HG03565 (cell line): ENCODE results near the gene TMPRSS6.

ENCODE experiments used
- ATAC-seq: cut with Tn5 transposase; IDR thresholded peaks from one replicate; pipeline ENCODE4 v1.9.1; 2021; ENCODE audit warnings: mild to moderate bottlenecking, moderate library complexity; ENCODE audit not compliant: unreplicated experiment

The TMPRSS6 gene

DNA sequence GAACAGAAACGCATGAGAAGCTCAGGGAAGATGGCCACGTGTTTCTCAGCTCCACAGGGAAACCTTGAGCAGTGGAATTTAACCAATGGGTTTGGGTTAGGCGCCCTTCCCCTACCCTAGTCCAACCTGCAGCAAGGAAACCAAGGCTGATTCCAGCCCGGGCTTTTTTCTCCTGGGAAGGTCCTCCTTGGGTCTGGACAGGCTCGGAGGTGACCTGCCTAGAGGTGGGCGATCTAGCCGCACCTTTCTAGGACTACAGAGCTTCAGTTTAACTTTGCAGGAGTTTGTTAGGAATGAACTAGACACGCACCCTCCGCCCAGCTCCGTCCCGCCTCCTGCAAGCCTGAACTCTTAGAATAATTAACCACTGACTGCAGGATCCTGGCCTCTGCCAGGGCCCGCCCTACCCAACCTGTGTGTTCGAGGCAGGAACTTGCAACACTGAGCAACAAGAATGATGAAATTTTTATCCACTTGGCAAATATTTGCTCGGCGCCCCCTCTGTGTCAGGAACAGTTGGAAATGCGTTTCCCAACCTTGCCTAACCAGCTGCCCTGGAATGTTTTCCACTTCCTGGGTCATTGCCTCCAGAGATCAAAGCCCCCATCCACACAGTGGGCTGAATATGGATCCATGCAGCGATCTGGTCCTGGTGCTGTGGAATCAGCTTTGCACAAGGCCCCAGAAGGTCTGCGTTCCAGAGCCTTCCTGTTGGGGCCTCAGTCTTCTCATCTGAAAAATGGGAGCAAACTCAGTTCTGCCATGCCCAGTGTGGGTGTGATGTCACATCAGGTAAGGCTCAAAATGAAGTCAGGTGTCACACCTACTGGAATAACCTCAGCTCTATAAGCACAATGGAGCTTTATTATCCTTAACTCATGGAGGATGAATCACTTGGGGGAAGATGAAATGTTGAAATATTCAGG, 76.7 kb downstream of the TMPRSS6 start:
- ATAC-seq, result no peak

DNA sequence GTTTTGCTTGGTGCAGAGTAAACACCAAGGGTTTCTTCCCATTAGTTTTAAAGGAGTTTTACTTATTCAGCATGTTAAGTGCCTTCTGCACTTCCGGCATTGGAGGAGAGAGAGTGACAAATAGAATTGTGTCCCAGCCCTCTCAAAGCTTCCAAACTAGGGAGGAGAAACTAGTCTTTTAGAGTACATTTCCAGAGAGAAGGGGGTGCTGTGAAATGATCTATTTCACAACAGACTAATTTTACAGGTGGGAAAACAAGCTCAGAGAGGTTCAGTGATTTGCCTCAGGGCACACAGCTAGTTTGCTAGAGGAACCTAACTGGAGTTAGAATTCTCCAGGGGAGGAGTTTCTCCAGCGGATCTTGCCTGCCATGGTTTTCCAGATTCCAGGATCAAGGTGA, 77.4 kb downstream of the TMPRSS6 start:
- ATAC-seq, result no peak

DNA sequence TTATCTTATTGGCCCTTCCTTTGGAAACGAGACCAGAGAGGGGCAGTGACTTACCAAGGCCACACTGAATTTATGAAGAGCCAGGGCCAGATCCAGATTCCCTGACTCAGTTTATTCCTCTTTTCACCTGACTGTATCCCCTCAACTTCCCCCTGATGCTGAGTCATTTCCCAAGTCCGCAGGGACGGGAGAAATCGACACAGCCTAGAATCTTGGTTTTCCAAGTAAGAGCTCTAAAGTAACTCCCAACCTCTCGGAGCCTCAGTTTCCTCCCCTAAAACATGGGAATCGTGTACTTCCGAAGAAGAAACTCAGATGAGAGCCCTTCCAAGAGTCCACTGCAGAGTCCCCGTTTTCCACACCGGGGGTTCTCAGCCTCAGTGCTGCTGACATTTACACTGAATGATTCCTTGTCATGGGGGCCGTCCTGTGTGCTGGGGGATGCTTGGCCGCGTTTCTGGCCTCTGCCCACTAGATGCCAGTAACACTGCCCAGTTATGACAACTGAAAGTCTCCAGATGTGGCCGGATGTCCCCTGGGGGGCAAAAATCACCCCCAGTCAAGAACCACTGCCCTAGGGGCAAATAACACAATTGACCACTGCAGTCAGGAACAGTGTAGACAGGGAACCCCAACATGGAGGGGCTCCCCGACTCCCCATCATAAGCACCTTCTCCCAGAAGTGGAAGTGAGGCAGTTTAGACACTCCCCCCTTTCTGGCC, 78.8 kb downstream of the TMPRSS6 start:
- no peak for ATAC-seq

DNA sequence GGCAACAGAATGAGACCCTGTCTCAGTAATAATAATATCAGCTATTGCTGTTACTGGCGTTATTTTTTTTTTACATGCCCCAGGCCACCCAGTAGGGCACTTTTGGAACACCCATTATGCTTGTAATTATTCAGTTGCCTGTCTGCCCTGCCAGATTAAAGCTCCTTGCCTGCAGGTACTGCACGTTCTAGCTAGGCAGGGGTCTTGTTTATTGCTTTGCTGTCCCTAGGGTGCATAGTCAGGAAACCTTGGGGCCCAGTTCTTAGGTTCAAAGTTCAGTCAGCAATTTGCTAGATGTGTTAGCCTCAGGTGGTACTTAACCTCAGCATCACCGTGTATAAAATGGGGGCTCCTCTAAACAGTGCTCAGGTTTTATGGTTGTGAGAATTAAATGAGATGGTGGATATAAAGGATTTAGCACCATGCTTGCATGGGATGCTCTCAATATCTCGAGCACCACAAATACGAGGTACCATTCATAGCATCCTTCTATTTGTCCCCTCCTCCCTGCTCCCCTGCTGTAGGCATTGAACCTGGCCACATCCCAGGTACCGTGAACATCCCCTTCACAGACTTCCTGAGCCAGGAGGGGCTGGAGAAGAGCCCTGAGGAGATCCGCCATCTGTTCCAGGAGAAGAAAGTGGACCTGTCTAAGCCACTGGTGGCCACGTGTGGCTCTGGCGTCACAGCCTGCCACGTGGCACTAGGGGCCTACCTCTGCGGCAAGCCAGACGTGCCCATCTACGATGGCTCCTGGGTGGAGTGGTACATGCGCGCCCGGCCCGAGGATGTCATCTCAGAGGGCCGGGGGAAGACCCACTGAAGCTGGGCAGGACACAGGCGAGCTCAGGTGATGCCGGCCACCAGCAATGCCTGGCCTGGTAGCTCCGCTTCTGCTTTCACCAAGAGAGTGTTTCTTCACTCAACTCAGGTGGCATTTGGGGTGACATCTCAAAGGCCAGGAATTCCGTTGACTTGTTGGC, 80.5 kb downstream of the TMPRSS6 start:
- ATAC-seq, result no peak

DNA sequence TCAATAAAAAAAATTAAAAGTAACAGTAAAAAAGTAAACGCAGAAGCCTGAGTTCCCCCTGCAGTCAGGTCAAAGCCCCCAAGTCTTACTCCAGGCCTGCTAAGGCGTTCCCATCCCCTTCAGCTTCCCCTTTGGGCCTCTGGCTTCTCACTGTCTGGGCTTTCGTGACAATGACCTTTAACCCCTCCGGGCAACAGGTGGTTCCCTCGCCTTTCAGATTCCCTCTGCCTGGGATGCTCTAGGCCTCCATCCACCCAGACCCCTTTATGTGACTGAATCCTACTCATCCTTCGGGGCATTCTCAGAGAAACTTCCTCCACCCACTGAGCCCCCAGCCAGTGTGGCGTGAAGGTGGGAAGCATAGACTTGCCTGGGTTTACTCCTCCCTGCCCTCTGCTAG, 82.0 kb downstream of the TMPRSS6 start:
- ATAC-seq, result no peak

DNA sequence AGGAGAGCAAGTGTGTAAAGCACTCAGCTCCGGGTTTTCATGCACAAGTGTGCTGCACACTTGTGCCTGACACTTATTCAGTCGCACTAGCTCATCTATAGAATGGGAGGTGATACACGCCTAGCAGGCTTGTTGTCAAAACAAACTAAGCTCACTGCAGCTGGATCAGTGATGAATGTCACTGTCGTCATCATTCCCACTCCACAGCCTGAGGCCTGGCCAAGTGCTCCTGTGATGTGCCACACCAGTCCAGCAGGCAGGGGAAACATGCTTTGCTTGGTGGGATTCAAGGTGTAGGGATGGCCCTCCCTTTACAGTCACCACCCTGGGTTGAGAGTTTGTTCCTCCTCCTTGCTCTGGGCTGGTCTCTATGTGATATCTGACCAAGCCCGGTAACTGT, 83.2 kb downstream of the TMPRSS6 start:
- no peak for ATAC-seq

DNA sequence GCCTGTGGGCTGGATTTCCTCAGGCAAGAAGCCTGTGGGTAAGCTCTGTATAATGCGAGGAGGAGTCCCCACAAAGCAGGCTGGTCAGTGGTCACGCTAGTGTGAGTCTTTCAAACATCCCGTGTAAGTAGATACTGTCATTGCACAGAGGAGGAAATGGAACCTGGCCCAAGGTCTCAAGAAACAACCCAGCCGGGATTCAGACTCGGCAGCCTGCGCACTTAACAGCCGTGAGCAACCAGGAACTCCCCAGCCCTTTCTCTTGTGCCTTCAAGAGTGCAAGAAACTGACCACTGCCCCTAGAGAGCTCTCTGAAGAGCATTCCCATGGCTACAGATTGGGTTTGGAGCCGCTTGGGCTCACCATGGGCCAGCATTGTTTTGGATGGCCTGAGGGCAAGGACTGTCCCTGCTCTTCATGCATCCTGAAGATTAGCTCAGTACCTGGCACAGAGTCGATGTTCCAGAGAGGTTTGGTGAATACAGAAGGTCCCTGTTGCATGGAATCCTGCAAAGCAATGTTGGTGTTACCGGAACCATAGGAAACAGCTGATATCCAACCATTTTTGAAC, 83.9 kb downstream of the TMPRSS6 start:
- ATAC-seq, result no peak

DNA sequence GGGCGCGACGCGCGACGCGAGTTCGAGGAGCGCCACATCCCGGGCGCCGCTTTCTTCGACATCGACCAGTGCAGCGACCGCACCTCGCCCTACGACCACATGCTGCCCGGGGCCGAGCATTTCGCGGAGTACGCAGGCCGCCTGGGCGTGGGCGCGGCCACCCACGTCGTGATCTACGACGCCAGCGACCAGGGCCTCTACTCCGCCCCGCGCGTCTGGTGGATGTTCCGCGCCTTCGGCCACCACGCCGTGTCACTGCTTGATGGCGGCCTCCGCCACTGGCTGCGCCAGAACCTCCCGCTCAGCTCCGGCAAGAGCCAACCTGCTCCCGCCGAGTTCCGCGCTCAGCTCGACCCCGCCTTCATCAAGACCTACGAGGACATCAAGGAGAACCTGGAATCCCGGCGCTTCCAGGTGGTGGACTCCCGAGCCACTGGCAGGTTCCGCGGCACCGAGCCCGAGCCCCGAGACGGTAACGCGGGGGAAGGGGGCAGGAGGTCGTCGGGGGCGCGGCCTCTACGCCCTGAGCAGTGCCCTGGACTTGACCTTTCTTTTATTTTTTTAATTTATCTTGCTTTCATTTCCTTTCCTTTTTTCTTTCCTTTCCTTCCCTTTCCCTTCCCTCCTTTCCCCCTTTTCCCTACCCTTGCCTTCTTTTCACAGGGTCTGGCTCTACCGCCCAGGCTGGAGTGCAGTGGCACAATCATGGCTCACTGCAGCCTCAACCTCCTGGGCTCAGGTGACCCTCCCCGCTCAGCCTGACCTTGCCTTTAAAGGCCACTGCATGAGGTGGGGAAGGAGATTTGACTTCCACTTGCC, 85.0 kb downstream of the TMPRSS6 start:
- ATAC-seq, result no peak

DNA sequence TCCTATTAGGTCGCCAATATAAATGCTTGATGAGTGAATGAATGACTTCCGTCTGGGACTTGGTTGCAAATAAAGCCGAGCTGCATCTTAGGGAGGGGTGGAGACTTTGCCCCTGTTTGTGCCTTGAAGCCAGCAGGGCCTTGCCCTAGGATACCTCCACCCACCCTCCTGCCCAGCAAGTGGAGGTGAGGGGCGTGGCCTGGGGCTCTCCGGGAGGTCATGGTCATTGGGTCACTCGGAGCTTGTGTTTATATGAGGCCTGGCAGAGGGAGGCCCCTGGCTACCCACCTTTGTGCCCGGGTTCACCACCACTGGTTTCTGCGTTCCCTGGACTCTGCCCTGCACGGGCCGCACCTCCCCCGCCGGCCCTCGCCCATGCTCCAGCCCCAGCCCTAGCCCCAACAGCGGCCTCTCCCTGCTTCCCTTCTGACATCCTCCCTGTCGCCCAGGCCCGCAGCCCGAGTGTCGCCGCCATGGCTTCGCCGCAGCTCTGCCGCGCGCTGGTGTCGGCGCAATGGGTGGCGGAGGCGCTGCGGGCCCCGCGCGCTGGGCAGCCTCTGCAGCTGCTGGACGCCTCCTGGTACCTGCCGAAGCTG, 85.7 kb downstream of the TMPRSS6 start:
- no peak for ATAC-seq

DNA sequence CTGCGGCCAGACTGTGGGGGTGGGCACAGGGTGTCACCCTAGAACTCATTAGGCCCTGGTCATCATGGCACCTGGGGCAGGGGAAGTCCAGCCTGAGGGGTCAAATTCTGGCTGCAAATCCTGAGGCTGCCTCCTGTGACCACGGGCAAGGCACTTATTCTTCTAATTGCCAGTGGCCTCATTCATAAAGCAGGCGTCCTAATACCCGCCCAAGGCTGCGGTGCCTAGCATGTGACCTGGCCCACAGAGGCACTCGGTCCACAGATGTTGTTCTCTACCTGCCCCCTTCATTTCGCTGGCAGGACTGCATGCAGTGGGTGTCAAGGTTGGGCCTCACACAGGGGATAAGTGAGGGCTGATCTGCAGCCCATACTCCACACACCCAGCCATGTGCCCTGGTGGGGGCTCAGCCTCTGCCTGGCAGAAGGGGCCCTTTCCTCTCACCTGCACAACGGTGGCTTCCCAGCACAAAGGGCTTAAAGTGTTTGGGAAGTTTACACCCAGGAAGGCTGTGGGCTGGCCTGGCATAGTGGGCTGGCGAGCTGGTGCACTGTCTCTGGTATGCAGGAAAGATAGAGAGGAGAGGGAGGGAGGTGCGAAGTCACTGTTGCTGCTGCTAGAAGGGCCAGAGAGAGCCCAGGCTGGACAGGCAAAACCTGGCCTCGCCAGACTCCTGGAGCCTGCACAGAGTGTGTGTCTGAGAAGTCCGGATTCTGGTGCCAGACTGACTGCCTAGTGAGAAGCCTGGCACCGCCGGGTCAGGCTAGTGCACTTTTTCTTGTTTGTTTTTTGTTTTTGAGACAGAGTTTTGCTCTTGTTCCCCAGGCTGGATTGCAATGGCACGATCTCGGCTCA, 86.8 kb downstream of the TMPRSS6 start:
- ATAC-seq, result no peak

DNA sequence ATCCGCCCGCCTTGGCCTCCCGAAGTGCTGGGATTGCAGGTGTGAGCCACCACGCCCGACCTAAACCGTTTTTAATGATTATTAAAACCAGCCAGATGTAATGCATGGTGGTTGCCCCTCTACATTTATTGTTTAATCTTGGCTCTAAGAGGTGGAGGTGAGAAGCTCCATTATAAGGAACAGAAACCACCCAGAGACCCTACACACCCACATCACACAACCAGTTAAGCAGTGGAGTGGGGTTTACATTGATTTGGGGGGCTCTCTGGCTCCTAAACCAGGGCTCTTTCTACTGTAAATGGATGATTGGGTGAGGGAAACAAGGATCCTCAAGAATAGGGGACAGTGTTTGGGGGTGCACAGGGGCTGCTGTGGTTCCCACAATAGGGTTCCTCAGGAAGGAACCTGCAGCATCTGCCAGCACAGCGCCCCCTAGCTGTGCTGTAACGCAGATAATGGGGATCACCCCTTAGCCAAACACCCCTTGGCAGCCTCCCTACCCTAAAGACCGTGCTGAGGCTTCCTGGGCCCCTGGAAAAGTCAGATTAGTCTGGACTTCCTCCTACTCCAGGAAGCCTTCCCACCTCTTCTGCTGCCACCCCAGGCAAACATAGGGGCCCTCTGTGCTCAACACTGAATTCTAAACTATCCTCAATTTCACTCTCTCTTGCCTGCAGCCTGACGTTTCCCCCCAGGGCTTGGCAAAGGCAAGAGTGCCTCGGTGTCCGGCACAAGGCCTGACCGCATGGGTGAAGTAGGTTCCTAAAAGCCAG, 87.6 kb downstream of the TMPRSS6 start:
- no peak for ATAC-seq

DNA sequence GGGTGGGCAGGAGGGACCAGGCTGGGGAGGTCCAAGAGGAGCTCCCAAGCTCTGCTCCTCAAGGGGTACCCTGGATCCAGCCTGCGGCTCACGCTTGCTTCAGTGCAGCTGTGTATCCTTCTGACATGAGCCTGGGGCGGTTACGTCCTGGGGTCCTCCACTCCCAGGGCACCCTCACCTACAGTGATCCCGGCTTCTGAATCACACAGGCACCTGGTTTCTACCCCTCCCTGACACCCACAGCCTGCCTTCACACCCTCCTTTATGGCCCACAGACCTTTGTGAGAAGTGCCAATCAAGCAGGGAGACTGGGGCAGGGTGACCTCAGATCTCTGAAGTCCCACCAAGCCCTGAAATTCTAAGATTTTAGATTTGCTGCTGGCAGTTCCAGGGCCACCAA, 88.5 kb downstream of the TMPRSS6 start:
- no peak for ATAC-seq

DNA sequence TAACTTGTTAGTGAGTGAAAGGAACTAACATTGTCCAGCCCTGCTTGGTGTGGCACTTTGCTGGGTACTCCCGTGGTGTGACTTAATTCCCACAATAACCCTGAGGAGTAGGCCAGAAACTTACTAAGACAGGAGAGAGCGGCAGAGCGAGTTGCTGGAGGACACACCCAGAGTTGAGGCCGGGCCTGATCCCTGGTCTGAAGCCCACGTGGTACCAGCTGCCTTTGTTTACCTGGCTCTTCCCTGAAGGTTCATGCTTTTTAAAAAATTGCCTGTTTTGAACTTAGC, 89.4 kb downstream of the TMPRSS6 start:
- ATAC-seq, result no peak

DNA sequence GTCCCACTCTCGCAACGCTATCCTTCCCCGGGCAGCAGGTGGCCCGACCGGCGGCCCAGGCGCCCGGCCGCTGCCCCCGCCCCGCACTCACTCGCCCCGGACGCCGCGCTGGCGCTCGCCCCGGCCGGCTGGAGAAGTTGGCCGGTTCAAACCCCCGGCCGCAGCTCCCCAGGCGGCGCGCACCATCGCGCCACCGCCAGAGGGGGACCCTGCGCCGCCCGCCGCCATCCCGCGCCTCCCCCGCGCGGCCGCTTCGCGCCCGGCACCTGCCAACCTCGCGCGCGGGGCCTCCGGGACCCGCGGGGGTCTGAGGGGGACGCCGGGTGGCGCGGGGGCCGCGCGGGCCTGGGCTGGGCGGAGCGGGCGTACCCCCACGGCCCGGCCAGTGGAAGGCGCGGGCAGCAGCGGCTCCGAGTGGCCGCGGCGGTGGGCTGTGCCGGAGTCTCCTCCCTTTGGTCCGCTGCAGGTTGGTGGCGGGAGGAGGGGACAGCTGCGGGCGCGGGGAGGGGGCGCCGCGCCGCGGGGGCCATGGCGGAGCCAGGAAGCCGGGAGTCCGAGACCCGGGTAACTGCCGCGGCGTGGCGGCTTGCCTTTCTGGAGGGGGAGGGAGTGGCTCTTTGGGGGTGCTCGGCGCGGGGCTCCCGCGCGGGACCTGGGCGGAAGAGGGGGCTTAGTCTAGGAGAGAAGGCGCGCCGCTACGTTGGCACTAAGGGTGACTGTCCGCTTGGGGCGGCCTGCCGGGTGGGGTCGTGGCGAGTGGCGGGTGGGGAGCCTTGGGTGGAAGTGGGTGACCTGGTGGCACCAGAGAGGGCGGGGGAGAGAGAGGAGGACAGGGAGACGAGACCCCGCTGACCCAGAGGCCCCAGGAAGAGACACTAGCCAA, 90.0 kb downstream of the TMPRSS6 start, which contains the start of the genes MPST and TST:
MPST (plus strand) TSS at position 434 of the 883 bp plus-strand sequence; CDS start at position 529, 95 bp downstream.
TST (minus strand) TSS at position 139 of the 883 bp plus-strand sequence. CDS start 715 bp downstream, outside the sequence.
- no peak for ATAC-seq

DNA sequence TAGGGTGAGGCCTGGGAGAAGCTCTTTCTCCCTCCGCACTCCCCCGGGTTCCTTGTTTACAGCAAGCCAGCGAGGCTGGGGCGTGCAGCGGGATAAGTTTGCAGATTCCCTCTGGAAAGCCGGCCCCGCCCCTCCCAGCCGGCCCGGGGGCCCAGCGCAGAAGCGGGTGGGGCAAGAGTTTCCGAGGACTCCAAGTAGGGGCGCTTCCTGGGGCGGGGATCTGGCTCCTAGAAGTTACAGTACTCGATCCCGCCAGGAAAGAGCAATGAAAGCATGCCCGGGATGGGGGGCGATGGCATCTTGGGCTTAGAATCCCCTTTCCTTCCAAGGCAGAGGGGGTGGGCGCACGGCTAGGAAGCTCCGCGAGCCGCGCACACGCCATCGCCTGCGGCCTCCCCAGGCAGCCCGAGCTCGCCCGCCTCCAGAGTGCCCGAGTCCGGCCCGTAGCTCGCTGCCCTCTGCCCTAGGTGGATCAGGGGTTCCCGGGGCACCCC, 90.7 kb downstream of the TMPRSS6 start:
- ATAC-seq, result no peak

DNA sequence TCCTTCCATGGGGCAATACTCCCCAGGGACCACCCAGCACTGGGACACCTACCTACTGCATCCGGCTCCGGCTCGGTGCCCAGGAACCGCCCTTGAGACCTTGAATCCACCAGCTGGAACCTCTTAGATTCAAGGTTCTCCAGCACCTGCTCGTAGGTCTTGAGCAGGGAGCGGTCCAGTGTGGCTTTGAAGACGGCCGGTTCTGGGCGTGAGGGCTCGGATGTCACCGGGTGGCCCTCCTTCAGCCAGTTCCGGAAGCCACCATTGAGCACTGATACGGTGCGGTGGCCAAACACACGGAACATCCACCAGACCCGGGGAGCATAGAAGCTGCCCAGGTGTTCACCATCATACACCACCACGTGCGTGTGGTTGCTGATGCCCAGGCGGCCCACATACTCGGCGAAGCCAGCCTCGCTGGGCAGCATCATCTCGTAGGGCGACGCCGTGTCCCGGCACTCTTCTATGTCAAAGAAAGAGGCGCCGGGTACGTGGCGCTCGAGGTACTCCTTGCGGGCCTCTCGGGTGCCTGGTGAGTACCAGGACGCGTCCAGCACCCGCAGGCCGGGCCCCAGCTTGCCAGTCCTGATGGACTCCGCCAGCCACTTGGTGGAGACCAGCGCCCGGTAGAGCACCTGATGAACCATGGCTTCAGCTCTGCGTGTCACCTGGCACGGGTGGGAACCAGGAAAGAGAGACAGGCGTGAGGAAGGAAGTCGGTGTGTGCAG, 91.3 kb downstream of the TMPRSS6 start:
- ATAC-seq, result no peak
